NCI-H226 (cell line): Measurements from ENCODE around the gene HOOK2.
"Not testable (repeated sequence)": the region's sequence is repeated elsewhere in the genome, so short reads cannot be mapped to it uniquely, and the experiment has no call there.

ENCODE experiments used
- DNase-seq: peaks from one replicate; pipeline ENCODE4 v3.0.0-alpha.2; 2015

Gene HOOK2

DNA sequence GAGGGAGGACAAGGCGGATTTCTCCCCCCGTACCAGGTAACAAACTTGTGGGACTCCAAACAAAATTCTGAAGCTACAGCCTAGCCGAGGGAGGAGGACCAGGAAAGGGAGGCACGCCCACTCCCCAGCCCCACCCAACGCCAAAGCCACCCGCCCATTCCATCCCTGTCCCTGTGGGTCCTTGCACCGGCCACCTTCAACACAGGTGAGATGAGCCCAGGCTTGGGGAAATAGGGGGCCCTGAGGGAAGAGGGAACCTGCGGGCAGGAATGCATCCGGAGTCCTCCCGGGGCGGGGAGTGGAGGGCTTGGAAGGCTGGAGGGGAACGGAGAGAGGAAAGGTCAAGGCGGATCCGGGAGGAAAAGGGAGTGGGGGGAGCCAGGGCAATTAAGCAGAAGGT, 23.7 kb downstream of the HOOK2 start, which contains the start of gene BEST2:
TSS of gene BEST2 (plus strand) at position 157 of the 400 bp plus-strand sequence. CDS start 802 bp downstream, outside the sequence.
- no peak for DNase-seq

DNA sequence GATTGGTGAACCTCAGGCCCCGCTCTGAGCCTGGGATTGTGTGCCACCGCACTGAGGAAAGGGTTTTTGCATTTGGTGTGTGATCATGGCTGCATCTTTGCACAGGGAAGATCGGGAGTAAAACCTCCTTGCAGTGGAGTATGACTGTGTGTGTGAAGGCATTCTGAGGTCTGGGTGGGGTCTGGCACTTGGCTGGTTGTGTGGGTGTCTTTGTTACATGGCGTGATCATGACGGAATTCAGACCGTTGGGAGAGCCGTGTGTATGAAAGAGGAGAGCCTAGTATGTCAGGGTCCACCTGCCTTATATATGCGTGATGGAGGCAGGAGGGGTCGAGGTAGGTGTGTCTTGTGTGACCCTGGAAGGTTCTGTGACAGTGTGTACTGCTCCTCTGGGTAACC, 24.5 kb downstream of the HOOK2 start:
- no peak for DNase-seq

DNA sequence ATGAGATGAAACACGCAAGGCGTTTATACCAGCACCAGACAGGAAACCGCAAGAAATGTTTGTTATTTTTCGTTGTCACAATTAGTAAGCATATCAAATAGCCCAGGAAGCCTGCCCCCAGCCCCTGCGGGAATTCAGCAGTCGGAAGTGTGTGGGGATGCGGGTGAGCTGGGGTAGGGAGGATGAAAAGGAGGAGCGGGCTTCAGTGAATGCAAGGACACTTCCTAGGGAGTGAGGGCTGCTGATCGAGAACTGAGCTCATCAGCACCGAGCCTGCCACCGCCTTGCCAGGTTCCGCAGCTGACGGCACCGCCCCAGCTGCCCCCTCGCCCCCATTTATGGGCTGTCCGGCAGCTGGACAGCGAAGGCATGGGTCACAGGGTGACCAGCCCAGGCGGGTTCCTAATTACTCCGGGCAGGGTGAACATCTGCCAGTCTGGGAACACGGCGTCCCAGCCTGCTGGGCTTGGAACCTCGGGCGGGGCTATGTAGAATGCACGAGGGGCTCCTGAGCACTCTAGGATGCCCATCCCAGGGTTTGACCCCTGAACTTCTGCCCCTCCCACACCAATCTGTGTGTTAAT, 25.3 kb downstream of the HOOK2 start:
- DNase-seq = no peak

DNA sequence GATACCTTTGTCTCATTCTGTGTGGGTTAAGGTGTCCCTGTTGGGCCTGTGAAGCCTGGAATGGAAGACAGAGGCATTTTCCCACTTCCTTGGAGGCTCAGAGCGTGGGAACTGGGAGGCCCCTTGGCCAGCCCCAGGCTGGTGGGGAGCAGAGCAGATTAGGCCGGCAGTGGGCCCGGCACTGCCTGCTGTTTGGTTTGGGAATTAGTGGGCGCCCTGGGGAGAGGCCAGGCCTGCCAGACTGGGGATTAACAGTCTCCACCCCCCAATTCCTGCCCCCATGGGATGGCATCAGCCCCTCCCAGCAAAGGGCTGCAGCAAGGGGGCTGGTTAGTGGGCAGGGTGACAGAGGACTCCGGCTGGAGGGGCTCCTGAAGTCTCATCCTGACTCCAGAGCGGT, 26.9 kb downstream of the HOOK2 start:
- DNase-seq = no peak

DNA sequence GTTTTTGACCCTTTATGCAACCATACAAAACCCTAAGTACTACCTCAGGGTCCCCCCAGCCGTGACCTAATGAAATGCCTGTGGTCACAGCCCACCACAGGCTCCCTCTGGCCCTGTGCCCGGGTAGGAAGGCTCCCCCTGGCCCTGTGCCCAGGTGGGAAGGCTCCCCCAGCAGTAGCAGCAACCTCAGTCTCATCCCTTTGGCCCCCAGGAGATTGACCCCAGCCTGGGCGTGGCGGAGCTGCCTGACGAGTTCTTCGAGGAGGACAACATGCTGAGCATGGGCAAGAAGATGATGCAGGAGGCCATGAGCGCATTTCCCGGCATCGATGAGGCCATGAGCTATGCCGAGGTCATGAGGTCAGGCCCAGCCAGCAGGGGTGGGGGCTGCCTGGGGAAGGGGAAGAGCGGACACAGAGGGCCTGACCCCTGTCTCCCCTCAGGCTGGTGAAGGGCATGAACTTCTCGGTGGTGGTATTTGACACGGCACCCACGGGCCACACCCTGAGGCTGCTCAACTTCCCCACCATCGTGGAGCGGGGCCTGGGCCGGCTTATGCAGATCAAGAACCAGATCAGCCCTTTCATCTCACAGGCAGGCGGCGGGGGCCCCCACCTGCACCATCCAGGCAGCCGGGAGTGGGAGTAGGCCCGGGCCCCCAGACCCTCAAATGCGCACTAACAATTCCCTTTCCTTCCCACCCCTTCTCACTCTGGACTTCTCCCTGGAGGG, 30.0 kb downstream of the HOOK2 start:
- no peak for DNase-seq

DNA sequence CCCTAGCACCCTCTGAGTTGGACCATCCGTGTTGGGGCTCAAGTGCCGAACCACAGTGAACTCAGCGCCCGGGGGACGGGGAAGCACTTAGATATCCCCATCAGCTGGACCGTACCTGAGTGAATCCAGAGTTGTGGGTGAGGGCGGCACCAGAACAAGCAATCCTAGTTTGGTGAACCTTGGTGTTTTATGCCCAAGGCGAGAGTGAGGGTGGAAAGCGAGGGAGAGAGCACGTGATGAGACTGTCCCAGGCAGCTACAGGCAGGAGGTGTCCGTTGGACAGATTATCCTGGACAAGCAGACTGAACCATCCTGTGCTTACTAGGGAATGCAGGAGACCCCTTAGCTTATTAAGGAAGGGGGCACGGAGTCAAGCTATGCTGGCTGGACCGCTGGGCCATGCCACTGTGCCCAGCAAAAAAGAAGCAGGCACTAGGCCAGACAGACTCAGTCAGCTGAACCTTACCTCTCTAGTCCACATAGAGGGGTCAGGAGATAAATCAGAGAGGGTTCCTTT, 37.5 kb downstream of the HOOK2 start:
- no peak for DNase-seq

DNA sequence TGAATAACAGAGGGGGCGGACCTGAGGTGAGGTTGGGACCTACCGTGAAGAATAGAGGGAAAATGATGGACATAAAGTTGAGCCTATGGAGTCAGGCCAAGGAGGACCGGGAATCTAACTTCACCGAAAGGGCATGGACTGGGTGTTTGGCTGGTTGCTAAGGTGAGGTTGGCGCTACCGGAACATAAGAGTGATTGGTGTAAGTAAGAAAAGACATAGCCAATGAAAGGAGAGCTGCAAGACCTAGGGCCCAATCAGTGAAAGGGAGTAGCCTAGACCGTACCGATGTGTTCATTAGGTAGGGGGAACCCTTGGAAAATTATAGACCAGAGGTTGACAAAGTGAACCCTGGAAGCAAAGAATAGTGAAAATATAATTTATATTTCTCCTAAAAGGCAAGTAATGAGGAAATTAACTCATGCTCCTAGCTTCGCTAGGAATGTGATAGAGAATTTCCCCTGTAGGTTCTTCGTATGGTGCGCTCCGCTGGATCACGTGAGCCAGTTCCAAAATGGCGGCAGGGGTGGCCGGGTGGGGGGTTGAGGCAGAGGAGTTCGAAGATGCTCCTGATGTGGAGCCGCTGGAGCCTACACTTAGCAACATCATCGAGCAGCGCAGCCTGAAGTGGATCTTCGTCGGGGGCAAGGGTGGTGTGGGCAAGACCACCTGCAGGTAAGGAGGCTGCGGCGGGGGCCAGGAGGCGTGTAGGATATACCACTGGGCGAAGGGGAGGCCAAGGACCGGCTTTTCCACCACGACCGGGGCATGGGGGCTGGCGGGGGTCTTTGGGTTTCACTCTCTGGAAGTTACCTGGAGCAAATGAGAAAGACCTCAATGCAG, 38.1 kb downstream of the HOOK2 start, which contains the start of gene GET3:
TSS of gene GET3 (plus strand) at position 503 of the 840 bp plus-strand sequence. CDS start at position 512, 9 bp downstream.
- DNase-seq = peak; percentile 100

DNA sequence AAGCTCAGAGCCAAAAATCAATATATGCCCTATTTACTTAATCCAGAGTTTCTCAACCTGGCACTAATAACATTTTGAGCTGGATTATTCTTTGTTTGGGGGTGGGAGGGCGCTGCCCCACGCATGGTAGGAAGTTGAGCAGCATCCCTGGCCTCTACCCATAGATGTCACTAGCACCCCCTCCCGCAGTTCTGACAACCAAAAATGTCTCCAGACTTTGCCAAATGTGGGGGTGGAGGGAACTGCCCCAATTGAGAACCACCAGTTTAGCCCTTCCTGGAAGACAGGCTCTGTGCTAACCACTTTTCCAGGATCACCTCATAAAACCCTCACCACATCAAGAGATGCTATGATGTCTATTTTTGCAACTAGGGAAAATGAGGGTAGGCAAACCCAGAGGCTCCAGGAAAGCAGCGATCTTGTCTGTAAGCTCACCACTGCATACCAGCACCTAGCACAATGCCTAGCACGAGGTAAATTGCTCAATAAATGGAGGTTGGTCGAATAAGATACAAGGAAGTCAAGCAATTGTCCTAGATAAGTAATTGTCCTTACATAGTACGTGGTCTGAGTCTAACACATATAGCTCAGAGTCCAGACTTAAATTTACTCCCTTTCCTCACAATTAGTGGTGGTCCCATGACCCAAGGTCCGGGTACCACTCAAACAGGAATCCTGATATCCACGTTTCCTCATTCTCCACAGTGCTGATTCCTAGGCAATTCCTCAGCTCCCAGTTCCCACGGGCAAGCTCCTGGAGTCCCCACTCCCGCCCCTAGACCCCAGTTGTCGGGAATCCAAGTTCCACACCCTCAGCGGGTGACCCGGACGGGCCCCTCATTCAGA, 41.8 kb downstream of the HOOK2 start:
- peak; percentile 20 for DNase-seq

DNA sequence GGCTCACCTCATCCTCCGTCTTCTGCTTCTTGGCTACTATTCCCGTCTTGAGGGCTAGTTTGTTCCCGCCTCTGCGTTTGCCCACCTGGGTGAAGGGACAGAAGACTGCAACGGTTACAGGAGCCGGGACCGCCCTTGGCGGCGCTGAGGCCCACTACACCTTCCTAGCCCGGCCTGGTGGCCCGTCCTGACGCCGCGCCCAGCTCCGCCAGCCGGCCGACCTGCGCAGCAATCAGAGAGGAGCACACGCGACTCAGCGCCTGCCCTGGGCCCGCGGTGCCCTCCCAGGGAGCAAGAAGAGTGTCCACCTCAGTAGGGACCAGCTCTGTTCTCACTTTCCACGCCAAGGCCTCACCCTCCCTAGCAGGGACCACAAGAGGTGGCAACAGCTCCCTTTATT, 44.0 kb downstream of the HOOK2 start:
- DNase-seq = no peak

DNA sequence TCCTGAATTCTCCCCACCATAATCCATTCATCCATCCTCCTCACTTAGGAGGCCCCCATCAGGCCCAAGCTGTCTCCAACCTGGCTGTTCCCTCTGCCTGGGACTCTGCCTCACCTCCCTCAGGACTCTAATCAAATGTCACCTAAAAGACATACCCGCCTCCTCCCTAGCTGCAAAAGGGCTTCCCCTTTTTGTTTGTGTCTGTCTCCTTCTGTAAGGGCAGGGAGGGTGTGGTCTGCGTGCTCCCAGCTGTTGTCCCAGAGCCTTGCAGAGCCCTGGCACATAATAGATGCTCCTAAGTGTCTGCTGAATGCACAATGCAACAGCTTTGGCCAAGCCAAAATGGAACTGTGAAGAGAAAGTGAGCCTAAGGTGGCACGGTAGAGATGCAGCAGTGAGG, 45.3 kb downstream of the HOOK2 start:
- DNase-seq = no peak

DNA sequence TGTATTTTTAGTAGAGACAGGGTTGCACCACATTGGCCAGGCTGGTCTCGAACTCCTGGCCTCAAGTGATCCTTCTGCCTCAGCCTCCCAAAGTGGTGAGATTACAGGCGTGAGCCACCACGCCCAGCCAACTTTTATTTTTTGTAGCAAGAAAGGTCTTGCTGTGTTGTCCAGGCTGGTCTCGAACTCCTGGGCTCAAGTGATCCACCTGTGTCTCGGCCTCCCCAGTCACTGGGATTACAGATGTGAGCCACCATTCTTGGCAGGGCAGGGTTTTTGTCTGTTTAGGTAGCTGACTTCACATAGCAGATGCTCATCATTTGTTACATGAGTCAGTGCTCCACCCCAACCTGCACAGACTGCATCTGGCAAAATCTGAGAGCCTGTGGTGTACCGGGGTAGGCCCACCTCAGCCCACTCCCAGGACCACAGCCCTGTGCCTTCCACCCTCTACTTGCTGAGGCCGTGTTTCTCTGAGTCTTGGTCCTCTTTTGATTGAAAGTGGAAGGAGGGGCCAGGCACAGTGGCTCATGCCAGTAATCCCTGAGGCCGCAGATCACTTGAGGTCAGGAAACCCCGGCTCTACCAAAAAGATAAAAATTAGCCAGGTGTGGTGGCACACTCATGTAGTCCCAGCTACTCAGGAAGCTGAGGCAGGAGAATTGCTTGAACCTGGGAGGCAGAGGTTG, 47.5 kb downstream of the HOOK2 start:
- no peak for DNase-seq

DNA sequence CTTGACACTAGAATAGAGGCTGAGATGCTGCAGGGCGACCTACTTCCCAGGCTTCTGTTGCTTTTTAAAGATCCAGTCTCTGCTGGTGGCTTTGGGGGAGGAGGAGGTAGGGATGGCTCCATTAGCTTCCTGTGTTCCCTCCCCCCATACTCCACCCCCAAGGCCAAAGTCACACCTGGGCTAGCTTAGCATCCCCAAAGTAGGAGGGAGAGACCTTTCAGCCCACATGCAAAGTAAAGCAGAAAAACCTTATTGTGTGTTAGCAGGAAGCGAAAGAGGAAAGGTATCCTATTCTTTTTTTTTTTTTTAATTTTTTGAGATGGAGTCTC, 48.4 kb downstream of the HOOK2 start:
- no peak for DNase-seq

DNA sequence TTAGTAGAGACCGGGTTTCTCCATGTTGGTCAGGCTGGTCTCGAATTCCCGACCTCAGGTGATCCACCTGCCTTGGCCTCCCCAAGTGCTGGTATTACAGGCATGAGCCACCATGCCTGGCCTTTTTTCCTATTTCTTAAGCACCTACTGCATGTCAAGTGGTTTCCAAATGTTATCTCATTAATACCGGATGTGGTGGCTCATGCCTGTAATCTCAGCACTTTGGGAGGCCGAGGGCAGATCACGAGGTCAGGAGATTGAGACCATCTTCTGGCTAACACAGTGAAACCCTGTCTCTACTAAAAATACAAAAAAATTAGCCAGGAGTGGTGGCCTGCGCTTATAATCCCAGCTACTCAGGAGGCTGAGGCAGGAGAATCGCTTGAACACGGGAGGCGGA, 49.7 kb downstream of the HOOK2 start:
- DNase-seq = not testable (repeated sequence)

DNA sequence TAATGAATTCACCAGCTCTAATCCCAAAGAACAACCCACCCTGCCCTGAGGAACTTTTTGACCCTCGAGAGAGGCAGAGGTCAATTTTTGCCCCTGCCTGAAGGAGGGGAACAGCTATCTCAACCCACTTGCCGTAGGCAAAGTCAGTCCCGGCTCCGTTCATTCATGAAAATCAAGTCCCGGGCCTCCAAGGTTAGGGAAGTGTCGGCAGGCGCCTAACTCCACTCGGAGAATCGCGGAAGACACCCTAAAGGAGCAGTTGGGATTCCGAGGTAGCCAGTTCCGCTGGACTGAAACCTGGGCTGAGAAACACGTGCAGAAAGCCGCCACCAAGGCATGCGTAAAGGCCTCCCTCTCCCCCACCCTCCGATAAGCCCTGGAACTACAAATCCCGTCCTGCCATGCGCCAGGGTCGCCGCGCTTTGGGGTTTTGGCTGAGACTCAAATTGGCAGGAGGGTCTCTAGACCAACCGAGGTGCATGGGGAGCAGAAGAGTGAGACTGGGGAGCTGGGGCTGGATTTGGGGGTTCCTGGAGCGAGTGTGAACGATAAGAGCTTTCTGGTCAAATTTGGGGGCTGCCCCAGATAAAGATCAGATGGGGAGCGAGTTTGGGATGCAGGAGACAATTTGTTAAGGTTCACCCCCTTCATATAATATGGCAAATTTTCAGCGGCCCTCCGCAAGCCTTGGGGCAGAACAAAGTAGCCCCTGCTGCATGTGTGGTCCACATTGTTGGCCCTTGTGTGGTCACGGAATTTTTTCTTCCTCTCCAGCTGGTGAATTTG, 51.5 kb downstream of the HOOK2 start, which contains the start of gene TNPO2:
TSS of gene TNPO2 (minus strand) at position 292 of the 786 bp plus-strand sequence. CDS start 2,955 bp downstream, outside the sequence.
- DNase-seq = peak; percentile 28

DNA sequence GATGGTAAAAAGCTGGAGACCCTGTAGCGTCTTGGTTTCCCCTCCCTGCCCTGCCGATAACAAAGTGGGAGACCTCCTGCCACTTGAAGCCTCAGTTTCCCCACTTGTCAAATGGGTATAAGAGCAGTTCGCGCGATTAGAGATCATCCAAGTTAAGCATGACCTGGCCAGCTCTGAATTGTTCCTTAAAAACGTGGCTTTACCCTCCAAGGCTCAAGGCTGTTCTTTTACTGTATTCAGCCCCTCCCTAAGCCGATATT, 52.0 kb downstream of the HOOK2 start:
- no peak for DNase-seq

DNA sequence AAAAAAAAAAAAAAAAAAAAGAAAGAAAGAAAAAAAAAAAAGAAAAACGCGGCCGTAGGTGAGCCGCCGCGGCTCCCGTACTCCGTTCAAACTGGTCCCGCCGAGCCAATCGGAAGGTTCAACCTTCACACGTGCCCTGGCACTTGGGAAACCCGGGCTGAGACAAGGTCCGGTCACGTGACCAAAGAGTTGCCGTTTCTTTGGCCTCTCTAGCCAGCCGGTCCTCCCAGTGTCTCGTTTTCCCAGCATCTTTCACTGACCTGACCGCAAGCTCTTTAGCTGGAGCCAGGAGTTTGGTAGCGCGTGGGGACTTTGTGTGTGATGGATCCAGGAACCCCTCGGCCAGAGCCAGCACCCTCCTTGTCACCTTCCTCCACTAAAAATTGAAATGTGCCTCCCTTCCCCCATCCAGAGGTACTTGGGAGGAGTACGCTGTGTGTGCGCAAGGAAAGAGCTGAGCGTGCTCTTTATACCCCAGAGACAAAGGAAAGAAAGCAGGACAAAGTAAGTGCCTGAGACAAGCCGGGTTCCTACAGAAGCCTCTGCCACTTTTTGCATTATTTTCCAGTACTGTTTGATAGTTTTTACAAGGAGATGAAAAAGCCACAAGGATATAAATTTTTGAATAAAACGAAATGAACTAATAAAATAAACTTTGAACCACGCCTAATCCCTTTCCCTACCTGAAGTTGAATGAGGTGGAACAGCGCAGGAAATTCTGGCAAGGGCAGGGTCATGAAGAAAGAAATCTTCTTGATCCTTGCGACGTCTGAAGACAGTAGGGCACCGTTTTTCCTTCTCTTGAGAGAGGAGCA, 52.6 kb downstream of the HOOK2 start:
- peak; percentile 98 for DNase-seq

DNA sequence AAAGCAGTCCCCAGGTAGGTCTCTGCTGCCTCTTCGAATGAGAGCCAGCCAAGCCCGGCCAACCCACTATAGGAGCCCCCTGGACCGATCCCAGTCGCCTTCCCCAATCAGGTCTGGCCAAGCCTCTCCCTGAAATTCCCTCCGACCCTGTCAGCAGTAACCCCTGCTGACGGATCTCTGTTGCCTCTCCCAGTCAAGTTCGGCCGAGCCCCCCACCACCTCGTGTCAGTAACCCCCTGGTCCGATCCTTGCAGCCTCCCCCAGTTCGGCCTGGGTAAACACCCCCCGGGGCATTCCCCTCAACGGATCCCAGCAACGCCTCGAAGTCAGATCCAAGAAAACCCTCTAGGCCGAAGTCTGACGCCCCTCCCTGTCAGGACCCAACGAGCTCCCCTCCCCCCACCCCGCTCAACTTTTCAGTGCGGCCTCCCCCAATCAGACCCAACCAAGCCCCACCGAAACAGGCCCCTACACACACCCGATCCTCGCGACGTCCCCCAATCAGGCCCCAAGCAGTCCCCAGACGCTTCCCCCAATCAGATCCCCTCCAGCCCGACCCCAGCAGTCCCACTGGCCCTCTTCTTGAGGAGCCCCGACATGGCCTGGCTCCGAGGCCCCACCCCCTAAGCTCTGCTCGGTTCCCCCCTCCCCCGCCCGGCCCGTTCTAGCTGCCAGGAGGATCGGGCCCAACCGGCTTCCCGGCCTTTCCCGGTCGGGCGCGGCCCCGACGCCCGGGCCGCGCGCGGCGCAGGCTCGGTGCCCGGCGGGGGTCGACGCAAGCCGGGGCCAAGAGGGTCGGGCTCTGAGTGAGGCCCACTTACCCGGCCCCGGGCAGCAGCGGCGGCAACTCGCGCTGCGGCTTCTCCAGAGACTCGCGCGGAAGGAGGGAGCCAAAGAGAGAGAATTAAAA, 53.4 kb downstream of the HOOK2 start:
- DNase-seq = peak; percentile 51

DNA sequence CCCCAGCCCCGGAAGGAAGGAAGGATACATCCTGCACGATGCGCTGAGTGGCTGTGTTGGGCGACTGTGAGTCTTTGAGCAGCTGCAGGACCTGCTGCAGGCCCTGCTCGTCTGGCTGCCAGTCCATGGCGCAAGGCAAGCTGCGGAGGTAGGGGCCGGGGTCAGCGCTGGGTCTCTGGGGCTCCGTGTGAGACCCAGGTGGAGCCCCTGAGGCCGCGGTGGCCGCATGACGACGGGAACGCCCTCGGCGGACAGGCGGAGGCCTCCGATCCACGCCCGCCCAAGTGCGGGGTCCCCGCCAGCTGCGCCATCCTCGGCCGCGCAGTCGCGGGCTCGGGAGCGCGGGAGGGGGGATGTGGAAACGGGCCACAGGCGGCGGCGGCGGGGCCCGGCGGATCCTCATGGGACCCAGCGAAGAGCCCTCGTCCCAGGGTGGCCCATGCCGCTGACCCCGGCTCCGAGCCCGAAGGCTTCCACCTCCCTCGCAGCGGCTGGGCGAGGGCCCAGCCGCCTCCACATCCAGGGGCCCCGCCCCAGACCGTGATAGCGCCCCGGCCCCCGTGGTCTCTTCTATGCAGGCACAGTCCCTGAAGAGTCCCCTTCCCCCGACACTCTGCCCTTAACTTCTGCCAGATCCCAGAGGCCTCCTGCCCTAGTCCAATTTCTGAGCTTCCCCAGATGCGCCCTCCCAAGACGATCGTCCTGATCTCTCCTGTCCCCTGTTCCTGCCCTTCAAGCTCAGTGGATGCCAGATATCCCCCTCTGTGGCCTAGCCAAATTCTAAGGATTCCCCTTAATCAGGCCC, 54.3 kb downstream of the HOOK2 start:
- DNase-seq = no peak
